NB4 (cell line): Measurements from ENCODE around the gene OSBPL2.

Source experiments
- CTCF ChIP-seq: IDR thresholded peaks from one replicate; pipeline ENCODE4 v1.5.1; 2012; ENCODE audit warnings: low read depth, low read length
- MAX ChIP-seq: IDR thresholded peaks from 2 replicates; pipeline ENCODE4 v1.6.1; 2011; ENCODE audit warnings: low read depth, low read length
- MYC ChIP-seq: IDR thresholded peaks from 2 replicates; pipeline ENCODE4 v1.6.1; 2011; ENCODE audit warnings: low read depth, low read length
- POLR2A ChIP-seq: IDR thresholded peaks from 2 replicates; pipeline ENCODE4 v1.6.1; 2011; ENCODE audit warnings: mild to moderate bottlenecking; ENCODE audit not compliant: insufficient read length; ENCODE audit errors: extremely low read depth

GRCh38 chr20:62215991-62216635 lies 22.2 kb upstream of the OSBPL2 start:
- TF ChIP-seq CTCF (no peak), MAX (no peak), POLR2A (no peak), MYC (no peak)
